Jurkat, Clone E6-1 (cell line): Measurements from ENCODE around the gene TUBA3C.

Experiments used
- DNase-seq: peaks from one replicate; pipeline ENCODE4 v3.0.0-alpha.2; 2011; ENCODE audit warnings: low read depth, low spot score
- H3K4me3 ChIP-seq: 2 replicates; pipeline ENCODE4 v1.5.1; 2011; ENCODE audit warnings: mild to moderate bottlenecking, low read length, control low read depth, moderate library complexity

TUBA3C gene

DNA sequence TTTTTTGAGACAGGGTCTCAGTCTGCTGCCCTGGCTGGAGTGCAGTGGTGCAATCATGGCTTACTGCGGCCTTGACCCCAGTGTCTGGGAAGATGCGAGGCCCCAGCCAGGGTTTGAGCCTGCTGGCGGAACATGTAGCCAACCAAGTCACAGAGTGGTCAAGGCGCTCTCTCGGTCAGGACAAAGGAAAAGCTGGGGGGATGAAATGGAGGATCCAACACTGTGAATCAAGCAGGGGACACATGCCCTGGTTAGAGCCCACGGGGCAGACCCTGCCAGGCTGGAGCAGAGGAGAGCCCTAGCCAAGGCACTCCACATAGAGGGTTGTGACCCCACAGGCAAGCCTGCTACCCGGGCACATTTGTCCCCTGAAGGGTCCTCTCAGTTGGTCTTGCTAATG, 10.1 kb downstream of the TUBA3C start:
- DNase-seq = no peak

DNA sequence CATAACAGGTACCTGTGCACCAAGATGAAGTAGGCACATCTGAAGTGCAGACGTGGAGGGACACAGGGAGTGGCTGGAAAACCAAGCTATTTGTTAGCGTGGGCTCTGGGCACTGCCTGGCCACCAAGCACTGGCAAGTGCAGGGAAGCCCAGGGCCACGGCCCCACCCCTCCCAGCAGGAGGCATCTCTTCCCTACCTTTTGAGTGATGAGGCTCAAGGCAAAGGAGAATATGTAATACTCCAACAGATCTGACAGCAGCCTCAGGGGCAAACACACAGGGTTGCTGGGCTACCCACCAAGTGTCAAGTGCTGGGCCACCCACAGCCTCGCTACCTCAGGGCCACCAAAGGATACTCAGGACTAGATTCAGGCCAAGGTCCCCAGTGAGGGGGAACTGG, 11.6 kb downstream of the TUBA3C start:
- no peak for DNase-seq
- no peak overlapping the region for H3K4me3 ChIP-seq

More for the DNA sequence above, 10.1 kb downstream of the TUBA3C start:
- no peak overlapping the region for H3K4me3 ChIP-seq

DNA sequence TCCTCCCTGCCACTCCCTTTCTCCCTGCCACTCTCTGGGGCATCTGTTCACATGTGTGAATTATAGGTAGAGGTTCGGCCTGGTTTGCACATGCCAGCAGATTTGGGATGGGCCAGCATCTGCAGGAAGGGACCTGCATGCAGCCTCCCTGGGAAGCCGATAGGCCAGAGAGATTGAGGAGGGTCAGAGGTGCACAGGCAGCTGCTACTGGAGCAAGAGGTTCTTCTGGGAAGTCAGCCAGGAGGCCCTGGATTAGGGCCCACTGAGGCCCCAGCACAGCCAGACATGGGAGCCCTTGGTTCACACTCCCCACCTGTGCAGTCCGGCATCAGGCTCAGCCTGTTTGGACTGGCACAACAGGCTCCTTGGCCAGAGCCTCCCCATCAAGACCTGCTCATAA, 12.1 kb downstream of the TUBA3C start:
- H3K4me3 ChIP-seq = no peak overlapping the region
- DNase-seq = no peak

DNA sequence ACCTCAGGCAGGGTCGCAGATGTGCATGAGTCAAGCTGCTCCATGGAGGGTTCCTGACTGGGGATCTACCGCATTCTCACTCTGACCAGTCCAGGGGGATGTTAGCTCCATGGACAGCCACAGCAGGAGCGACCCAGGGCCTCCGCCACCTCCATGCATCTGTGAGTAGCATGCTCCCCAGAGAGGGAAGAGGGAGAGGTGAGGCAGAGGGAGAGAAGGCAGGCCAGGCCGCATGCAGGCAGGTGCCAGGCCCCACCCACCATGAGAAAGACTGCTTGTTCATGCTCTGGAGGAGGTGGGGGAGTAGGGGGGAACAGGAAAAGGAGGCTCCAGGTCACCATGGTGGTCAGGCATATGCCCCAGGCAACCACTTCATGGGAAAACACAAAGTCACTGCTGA, 20.3 kb downstream of the TUBA3C start:
- DNase-seq = no peak
- no peak overlapping the region for H3K4me3 ChIP-seq

DNA sequence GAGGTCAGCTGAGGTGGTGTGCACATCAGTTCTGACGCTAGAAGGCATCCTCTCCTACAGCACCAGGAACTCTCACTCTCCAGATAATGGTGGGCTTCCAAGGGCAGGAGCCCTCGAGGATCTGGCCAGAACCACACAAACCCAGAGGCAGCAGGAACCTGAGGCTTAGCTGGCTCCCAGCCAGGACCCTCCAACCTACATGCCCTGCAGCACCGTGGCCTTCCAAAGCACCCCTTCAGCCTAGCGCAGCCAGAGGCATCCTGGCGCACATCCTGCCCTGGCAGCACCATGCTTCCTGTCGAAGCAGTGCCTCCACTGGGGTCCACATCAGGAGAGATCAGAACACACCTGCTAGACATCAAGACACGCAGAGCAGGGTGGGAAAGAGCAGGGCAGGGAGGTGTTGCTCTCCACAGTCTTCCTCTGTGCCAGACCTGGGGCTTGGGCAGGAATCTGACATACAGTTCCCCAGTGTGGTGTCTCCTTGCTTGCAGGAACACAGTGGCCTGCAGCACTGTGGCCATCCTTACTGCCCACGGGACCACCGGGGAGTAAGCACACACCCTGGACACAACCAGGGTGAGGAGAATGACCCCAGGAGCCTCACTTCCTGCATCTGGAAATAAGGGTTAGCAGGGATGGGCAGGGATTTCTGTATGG, 21.7 kb downstream of the TUBA3C start:
- DNase-seq = no peak
- no peak overlapping the region for H3K4me3 ChIP-seq

DNA sequence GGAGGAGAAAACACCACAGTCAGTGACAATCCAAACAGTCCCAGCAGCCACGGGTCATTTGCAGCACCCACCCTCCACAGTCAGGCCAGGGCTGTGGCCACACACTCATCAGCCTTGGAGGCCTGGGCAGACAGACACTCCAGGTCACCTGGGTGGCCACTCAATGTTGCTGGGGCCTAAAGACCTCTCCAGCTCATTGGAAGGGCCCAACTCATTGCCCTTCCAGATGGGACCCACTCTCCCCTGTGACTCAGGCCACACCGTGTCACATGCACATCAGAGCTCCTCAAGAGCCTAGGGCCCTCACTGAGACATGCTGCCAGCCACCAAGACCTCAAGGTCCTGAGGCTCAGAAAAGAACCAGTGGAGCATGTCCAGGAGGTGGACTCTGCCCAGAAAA, 22.4 kb downstream of the TUBA3C start:
- no peak for DNase-seq
- no peak overlapping the region for H3K4me3 ChIP-seq

DNA sequence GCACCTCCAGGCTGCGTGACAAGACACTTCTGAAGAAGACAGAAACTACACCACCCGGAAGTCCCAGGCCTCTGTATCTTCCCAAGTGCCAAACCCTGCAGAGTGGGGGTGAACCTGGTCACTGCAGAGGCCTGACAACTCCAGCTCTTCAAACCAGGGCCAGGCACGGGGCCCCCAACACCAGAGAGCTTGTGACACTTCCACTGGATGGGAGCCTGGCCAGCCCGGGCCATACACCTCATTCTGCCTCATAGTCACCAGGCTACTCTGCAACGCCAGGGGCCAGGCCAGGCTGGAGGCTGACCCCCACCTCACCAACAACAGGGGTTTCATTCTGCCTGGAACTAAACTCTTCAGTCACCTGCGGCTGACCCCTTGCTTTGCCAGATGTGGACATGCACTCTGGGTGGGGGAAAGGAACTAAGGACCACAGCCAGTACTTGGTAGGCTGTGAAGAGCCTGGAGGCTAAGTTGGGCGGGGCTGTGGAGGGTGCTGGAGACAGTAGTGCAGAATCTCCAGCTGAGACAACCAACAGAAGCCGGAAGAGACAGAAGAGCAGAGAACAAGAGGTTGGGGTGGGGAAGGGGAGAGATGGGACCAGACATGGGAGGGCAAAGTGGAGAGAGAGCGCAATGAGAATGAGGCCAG, 23.0 kb downstream of the TUBA3C start:
- DNase-seq = no peak

DNA sequence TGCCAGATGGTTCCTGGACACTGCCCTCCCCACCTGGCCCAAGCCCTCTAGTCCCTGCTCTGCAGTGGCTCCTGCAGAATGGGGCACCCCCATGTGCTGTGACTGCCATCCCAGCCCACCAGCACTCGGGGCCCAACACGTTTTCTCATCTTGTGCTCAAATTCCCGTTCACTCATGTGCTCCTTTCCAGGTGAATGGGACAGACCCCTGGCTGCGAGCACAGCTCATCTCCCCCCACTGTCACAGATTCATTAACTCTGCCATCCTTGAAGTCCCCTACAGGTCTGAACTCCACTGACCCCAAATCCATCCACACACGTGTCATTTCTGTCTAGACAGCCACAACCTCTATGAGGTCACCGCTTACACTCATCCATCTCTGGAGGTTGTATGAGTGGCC, 23.6 kb downstream of the TUBA3C start:
- H3K4me3 ChIP-seq = no peak overlapping the region
- no peak for DNase-seq

More for the DNA sequence above, 23.0 kb downstream of the TUBA3C start:
- no peak overlapping the region for H3K4me3 ChIP-seq

DNA sequence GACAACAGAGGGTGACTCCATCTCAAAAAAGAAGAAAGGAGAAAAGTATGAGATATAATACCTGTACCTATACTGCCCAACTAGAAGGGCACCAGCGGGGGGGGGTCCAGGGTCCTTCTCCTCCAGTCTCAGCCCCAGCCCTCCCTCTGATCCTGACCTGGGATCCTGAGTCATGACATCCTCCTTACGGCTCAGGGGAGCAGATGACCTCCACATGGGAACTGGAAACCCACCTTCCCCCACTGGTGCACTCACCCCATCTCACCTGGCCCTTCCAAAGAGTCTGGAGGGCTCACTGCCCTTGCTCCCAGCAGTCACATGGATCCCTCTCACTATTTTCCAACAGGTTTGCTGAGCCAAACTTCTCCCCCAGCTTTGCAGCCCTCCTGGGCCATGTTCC, 24.2 kb downstream of the TUBA3C start:
- no peak for DNase-seq
- H3K4me3 ChIP-seq = no peak overlapping the region

DNA sequence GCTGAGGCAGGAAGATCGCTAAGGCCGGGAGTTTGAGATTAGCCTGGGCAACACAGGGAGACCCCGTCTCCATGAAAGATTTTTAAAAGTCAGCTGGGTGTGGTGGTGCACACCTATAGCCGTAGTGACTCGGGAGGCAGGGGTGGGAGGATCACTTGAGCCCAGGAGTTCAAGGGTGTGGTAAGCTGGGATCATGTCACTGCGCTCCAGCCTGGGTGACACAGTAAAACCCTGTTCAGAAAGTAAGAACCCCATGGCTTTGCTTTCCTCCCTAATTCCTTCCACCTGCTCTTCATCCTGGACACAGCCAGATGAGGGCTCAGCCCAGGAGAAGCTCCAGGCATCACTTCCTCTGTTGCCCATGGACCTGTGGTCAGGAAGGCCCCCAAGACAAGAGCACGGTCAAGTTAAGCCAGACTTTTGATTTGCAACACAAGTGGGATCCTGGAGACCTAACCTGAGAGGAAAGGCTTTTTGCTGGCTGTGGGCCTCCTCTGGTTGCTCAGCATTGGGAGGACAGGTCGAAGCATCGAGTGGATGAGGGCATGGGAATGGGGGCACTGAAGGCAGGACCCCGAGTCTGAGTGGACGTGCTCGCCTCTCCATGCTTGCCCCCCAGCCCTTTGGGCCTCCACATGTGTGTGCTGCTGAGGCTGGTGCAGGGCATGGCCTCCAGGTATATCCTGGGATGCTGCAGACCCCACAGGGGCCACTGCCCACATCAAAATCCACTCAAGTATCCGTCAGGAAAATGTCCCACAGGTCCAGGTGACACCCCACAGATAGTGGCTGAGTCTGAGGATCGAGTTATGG, 25.4 kb downstream of the TUBA3C start:
- DNase-seq = no peak

DNA sequence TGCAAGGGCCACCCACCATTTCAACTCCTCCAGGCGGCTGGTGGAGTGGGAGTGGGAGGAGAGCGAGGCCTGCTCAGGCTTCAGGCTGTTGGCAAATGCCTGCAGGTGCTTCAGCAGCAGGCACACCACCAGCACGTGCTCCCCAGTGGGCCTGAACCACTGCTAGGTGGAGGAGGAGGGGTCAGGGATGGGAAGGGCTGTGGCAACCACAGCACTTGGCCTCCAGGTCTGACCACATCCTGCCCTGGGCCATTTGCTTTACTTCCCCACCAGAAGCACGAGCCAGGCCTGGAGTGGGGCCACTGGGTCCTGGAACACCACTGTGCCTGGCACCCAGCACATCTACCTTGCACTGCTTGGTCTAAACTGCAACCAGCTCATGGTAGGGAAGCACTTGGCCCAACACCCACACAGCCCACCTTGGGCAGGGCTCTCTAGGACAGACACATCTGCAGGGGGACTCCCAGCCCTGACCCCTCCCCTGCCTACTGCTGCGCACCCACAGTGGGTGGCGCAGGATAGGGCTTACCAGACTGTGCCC, 26.2 kb downstream of the TUBA3C start:
- no peak overlapping the region for H3K4me3 ChIP-seq
- no peak for DNase-seq

More for the DNA sequence above, 25.4 kb downstream of the TUBA3C start:
- no peak overlapping the region for H3K4me3 ChIP-seq

DNA sequence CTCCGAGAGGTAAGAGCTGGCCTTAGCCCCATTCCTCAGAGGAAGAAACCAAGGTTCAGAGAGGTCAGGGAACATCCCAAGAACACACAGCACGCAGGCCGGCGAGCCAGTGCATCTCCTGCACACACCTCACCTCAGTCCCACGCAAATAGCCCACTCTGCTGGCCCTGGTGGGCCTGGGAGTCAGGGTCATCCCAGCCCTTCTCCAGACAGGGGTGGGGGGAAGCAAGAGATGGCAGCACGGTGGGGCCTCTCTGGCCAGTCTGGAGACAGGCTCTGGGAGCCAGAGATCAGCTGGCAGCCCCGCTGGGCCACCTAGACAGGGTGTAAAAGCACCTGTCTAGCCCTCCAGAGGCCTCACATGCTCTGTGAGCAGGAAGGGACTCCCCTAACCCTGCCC, 26.8 kb downstream of the TUBA3C start:
- no peak overlapping the region for H3K4me3 ChIP-seq
- DNase-seq = no peak

DNA sequence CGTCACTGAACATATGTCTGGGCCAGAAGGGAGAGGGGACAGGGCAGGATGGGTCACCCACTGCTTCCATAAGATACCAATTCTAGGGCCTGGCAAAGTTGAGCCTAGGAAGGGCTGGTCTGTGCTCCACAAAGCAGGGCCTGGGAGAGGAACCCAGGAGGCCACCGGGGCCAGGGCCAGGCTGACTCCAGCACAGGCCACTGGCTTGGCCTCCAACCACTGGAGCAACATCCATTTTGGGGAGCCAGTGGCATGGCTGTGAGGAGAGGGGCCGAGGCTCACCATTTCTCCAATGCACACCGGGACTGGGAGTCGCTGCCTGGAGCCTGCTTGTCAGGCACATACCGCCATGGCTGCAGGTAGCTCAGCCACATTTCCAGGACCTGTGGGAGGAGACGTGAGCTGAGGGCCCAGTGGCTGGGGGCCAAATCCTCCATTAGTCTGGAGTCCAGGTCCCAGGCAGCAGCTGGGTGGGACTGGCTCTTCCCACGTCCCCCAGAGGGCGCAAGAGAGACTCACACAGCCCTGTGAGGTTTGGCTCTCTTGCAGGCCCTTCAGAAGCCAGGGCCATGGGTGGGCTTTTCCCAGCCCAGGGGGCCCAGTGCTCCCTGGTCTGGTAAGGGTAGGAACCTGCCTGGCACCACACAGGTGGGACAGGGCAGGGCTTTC, 27.7 kb downstream of the TUBA3C start:
- no peak overlapping the region for H3K4me3 ChIP-seq
- DNase-seq = no peak

DNA sequence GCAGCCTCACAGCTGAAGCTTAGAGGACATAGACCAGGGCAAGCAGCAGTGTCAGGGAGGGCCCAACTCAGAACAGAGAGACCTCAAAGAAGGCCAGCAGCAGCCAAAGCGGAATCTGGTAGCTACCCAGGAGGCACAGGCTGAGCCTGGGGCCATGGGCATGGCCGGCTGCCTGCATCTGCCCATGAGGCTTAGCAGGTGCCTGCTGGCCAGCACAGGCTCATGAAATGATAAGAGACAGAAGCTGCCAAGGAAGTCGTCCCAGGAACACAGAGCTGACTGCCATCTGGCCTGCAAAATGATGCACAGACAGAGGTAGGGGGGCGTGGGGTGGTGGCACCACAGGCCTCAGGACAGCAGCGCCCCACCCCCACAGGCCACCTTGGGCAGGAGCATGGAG, 29.2 kb downstream of the TUBA3C start:
- H3K4me3 ChIP-seq = no peak overlapping the region
- no peak for DNase-seq

DNA sequence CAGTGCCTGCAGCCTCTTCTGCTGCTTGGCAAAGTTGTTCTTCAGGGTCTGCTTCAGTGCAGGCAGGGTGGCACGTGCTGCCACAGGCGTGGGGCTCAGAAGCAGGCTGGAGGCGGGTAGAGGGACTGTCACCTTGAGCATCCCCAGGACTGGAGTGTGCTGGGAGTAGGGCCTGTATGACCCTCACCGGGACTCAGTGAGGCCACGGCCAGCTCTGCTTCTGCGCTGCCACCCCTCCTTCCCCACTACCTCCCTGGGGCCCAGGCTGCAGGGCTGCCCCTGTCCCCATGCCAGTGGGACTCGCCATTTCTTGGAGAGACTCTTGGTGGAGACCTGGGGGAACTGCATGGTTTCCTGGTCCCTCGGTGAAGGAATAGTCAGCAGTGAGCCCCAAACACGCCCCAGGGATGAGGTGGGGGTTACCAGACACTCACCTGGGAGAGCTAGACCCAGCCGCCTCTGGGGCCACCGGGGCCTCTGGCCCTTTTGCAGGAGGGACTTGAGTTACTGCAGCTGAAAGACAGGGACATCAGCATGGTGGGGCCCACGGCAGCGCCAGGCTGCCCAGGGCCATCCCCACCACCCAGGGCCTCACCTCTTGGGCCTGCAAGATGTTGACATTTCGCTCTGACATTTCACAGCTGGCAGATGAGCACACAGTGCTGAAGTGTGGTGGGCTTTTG, 29.9 kb downstream of the TUBA3C start:
- no peak overlapping the region for H3K4me3 ChIP-seq
- no peak for DNase-seq

DNA sequence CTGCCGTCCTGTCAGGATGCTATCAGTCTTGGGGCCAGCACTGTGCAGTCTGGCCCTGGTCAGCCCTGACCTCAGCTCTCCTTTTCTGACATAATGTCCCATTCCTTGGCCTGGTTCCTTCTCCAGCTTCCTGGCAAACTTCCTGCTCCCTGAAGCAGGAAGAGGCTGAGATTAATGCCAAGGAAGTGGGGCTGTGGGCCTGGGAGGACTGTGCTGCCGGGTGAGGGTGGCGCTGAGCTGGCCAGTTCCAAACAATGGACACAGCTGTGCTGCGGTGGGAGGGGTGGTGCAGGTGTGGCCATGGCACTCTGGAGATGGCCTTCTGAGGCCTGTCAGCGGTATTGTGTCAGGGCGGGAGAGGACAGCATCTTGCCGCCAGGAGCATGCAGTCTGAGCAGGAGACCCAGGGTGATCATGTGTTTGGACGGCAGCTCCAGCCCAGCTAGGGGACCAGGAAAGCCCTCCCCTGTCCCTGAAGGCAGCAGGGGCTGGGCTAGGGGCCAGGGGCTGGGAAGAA, 30.9 kb downstream of the TUBA3C start:
- no peak for DNase-seq
- H3K4me3 ChIP-seq = no peak overlapping the region

DNA sequence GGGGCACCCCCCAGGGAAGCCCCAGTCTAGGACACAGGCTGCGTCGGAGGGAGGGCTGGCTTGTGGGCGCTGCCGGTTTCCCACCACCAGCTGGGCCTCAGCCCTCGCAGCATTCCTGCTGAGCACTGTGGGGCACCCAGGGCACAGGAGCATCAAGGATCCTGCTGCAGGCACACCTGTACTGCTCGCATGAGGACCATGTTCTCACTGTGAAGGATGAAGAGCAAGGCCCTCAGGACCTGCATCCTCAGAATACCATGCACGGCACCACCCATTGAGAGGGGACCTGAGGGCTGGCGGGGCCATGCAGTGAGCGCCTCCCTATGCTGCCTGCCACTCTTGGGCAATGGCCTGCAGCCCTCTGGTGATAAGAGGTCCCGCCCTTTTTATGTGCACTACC, 31.4 kb downstream of the TUBA3C start:
- no peak overlapping the region for H3K4me3 ChIP-seq
- DNase-seq = no peak

DNA sequence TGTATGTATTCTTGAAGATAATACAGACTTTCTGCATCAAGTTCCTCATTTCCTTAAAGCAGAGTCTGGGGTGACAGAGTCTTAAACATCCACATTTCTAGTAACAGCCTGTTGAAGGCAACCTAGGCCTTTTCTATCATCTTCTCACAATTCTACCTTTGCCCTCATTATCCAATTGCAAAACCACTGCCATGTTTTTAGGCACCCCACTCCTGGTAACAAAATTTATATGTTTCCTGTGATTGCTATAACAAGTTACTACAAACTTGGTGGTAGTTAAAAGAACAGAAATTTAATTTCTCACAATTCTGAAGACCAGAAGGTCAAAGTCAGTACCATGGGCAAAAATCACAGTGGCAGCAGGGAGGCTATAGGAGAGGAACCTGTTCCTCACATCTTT, 33.1 kb downstream of the TUBA3C start:
- no peak overlapping the region for H3K4me3 ChIP-seq
- no peak for DNase-seq
